ENCODE results near the gene KRT24. TPM values are rescaled to one million over a fixed set of nuclear protein-coding genes. Genes with fewer than 3 reads are reported as not detected.
A peak's percentile ranks its signal among the peaks of the same experiment; 100 is the strongest.

KRT24 gene
- total and polyA plus RNA-seq, 4 donors = not detected

DNA sequence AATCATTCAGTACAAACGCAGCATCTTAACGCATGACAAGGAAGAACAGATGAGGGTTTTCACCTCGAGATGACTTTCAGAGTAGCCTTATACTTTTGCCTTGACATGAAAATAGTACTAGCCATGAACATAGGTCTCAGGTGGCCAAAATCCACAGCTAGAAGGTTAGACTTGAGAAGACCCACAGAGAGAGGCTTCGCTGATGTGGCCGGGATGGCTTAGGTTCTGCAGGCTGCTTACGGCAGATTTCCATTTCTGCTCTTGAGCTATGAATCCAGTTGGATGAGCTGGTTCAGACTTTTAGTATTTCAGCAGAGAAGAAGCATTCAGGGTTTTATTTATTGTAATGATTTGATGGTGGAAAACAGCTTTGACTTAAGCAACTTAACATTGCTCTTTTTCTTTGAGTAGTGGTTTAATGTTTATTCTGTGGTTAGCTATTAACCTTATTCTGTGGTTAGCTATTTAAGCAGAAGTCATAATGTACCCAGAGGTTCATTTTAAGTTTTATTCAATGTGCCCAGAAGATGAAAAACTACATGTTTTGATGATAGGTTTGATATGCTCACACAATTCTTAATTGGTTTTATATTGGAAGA lies 7.6 kb downstream of the KRT24 start:
- Histone ChIP-seq H3K9me3 (ENCODE audit: control insufficient read depth in 4 of 4, low read length in 3 of 4) (no peaks in the 10 kb centered on the region), H3K27ac (ENCODE audit: low read depth in 1 of 2, low read length in 2 of 2) (peak overlapping the region in 1 of 2 donors; percentile 76), H3K27me3 (ENCODE audit: control insufficient read depth in 4 of 4, insufficient read depth in 4 of 4, low read length in 3 of 4) (no peaks in the 10 kb centered on the region), H3K36me3 (ENCODE audit: control insufficient read depth in 4 of 4, insufficient read depth in 3 of 4, low read depth in 1 of 4, low read length in 3 of 4) (no peaks in the 10 kb centered on the region), H3K4me1 (ENCODE audit: control insufficient read depth in 4 of 4, insufficient read depth in 4 of 4, low read length in 3 of 4) (peaks cover 7 to 22% (median 16%) of the 10 kb centered on the region in 4 donors), H3K9ac (ENCODE audit: low read depth in 1 of 2, low read length in 2 of 2) (no peak overlapping the region), H3K4me3 (ENCODE audit: low read depth in 1 of 3, low read length in 3 of 3) (no peak overlapping the region)
- DNase-seq (ENCODE audit: low spot score) = no peak
- 72% methylated on average over 6 of the region's 6 CpGs for WGBS
- TF ChIP-seq EGR1 (IDR thresholded peaks at IDR 0.05; ENCODE audit: low read depth in 2 of 2) (no peak), HNF4A (conservative IDR thresholded peaks at IDR 0.05) (peak in 1 of 2 donors; percentile 31), GABPA (IDR thresholded peaks at IDR 0.05 in 1 of 2, conservative IDR thresholded peaks at IDR 0.05 in 1 of 2) (no peak), YY1 (IDR thresholded peaks at IDR 0.05) (peak; percentile 56), JUND (IDR thresholded peaks at IDR 0.05) (no peak), SP1 (IDR thresholded peaks at IDR 0.05) (peak; percentile 56), RAD21 (IDR thresholded peaks at IDR 0.05) (peak in 1 of 2 donors; percentile 3), FOXA1 (IDR thresholded peaks at IDR 0.05) (no peak), TAF1 (conservative IDR thresholded peaks at IDR 0.05) (no peak)
- TF ChIP-seq, protein P1, sequence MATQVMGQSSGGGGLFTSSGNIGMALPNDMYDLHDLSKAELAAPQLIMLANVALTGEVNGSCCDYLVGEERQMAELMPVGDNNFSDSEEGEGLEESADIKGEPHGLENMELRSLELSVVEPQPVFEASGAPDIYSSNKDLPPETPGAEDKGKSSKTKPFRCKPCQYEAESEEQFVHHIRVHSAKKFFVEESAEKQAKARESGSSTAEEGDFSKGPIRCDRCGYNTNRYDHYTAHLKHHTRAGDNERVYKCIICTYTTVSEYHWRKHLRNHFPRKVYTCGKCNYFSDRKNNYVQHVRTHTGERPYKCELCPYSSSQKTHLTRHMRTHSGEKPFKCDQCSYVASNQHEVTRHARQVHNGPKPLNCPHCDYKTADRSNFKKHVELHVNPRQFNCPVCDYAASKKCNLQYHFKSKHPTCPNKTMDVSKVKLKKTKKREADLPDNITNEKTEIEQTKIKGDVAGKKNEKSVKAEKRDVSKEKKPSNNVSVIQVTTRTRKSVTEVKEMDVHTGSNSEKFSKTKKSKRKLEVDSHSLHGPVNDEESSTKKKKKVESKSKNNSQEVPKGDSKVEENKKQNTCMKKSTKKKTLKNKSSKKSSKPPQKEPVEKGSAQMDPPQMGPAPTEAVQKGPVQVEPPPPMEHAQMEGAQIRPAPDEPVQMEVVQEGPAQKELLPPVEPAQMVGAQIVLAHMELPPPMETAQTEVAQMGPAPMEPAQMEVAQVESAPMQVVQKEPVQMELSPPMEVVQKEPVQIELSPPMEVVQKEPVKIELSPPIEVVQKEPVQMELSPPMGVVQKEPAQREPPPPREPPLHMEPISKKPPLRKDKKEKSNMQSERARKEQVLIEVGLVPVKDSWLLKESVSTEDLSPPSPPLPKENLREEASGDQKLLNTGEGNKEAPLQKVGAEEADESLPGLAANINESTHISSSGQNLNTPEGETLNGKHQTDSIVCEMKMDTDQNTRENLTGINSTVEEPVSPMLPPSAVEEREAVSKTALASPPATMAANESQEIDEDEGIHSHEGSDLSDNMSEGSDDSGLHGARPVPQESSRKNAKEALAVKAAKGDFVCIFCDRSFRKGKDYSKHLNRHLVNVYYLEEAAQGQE (IDR thresholded peaks at IDR 0.05) = no peak
- TF ChIP-seq, protein P2, sequence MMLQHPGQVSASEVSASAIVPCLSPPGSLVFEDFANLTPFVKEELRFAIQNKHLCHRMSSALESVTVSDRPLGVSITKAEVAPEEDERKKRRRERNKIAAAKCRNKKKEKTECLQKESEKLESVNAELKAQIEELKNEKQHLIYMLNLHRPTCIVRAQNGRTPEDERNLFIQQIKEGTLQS (IDR thresholded peaks at IDR 0.05) = no peak

DNA sequence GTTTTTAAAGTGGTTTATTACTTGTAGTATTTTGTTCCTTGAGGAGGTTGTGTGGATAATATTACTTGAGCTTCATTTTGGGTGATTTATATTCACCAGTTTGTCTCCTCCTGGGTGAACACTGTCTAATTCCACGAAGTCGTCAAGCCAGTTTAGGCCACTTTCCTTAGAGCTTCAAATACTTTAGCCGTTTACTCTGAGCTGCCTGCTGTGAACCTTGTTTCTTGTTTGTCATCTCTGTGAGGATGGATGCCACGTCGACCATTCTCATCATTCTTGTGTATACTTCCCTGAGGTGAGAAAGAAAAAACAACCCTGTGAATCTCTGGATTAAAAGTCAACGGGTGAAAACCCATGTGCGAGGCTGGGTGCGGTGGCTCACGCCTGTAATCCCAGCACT lies 9.0 kb downstream of the KRT24 start:
- H3K36me3 ChIP-seq (ENCODE audit: control insufficient read depth in 4 of 4, insufficient read depth in 3 of 4, low read depth in 1 of 4, low read length in 3 of 4) = no peaks in the 10 kb centered on the region
- no peaks in the 10 kb centered on the region for H3K9me3 ChIP-seq (ENCODE audit: control insufficient read depth in 4 of 4, low read length in 3 of 4)
- H3K4me3 ChIP-seq (ENCODE audit: low read depth in 1 of 3, low read length in 3 of 3) = no peak overlapping the region
- no peak overlapping the region for H3K9ac ChIP-seq (ENCODE audit: low read depth in 1 of 2, low read length in 2 of 2)
- H3K27me3 ChIP-seq (ENCODE audit: control insufficient read depth in 4 of 4, insufficient read depth in 4 of 4, low read length in 3 of 4) = no peaks in the 10 kb centered on the region
- no peak for DNase-seq (ENCODE audit: low spot score)
- no peak for TF ChIP-seq NR2F2 (IDR thresholded peaks at IDR 0.05)
- no peak for TF ChIP-seq HNF4A (conservative IDR thresholded peaks at IDR 0.05)
- no peak for TF ChIP-seq EGR1 (IDR thresholded peaks at IDR 0.05; ENCODE audit: low read depth in 2 of 2)
- no peak for TF ChIP-seq FOXA2 (IDR thresholded peaks at IDR 0.05)
- no peak for TF ChIP-seq HNF4G (IDR thresholded peaks at IDR 0.05)
- no peak for TF ChIP-seq TAF1 (conservative IDR thresholded peaks at IDR 0.05)
- TF ChIP-seq, protein P1 (IDR thresholded peaks at IDR 0.05) = no peak
- no peak for TF ChIP-seq RAD21 (IDR thresholded peaks at IDR 0.05)
- no peak for TF ChIP-seq FOXA1 (IDR thresholded peaks at IDR 0.05)
- TF ChIP-seq JUND (IDR thresholded peaks at IDR 0.05) = no peak
- TF ChIP-seq SP1 (IDR thresholded peaks at IDR 0.05) = no peak
- no peak overlapping the region for H3K27ac ChIP-seq (ENCODE audit: low read depth in 1 of 2, low read length in 2 of 2)
- peaks cover 7 to 22% (median 16%) of the 10 kb centered on the region in 4 donors for H3K4me1 ChIP-seq (ENCODE audit: control insufficient read depth in 4 of 4, insufficient read depth in 4 of 4, low read length in 3 of 4)
- 89% methylated on average over 9 of the region's 9 CpGs for WGBS
